BJ (cell line): ENCODE results near the gene PRKACG. TPM values are rescaled to one million over a fixed set of nuclear protein-coding genes. Genes with fewer than 3 reads are reported as not detected.
"Not testable (repeated sequence)": the region's sequence is repeated elsewhere in the genome, so short reads cannot be mapped to it uniquely, and the experiment has no call there.

ENCODE experiments used
- CTCF ChIA-PET: fragments of 350-600 bp; formaldehyde crosslinking; extraction: SDS; loops from one replicate; lab custom pipeline; 2021; ENCODE audit warnings: antibody characterized with exemption, inconsistent platforms; lab: Yijun Ruan, JAX
- POLR2A ChIA-PET: fragments of 300-600 bp; sonication (Branson Sonifier 250); formaldehyde crosslinking; extraction: SDS; loops from one replicate; lab custom pipeline; 2021; ENCODE audit warnings: antibody characterized with exemption; lab: Charles Lee
- DNase-seq: peaks from one replicate; pipeline ENCODE4 v3.0.0-alpha.2; 2011; ENCODE audit warnings: low read depth
- H3K27me3 ChIP-seq: 2 replicates; pipeline ENCODE4 v1.6.0; 2011; ENCODE audit warnings: low read length; ENCODE audit not compliant: control insufficient read depth, insufficient read depth
- H3K36me3 ChIP-seq: 2 replicates; pipeline ENCODE4 v1.5.1; 2011; ENCODE audit warnings: low read length; ENCODE audit not compliant: control insufficient read depth, insufficient read depth
- H3K4me3 ChIP-seq: 2 replicates; pipeline ENCODE4 v1.5.1; 2011; ENCODE audit warnings: low read depth, mild to moderate bottlenecking, control low read depth, low read length
- CTCF ChIP-seq: IDR thresholded peaks from 2 replicates; pipeline ENCODE4 v1.5.1; 2011; ENCODE audit warnings: low read depth, mild to moderate bottlenecking, control low read depth, inconsistent platforms, low read length, moderate library complexity; ENCODE audit not compliant: insufficient read depth
- polyA plus RNA-seq: library from polyadenylated mRNA; depleted of rRNA; stranded (reverse); fragments of >200 nt; gene quantifications from 2 replicates; pipeline ENCODE4 v1.2.3, GENCODE V29; 2011

The PRKACG gene
- polyA plus RNA-seq, 1 experiment: not detected

GRCh38 chr9:69054989-69055388, 41.1 kb upstream of the PRKACG start:
- Histone ChIP-seq H3K36me3 (no peaks in the 10 kb centered on the region), H3K4me3 (no peak overlapping the region), H3K27me3 (no peaks in the 10 kb centered on the region)
- CTCF ChIA-PET: interaction anchor here (0.6 to 15.7 kb wide), 20 partner anchors 9 to 159 kb away, joined by 3 to 297 read pairs (median 7); partner anchors contain the start of gene FXN
- POLR2A ChIA-PET: no interaction called here
- TF ChIP-seq CTCF: no peak
- DNase-seq: no peak

GRCh38 chr9:69050936-69051335, 37.0 kb upstream of the PRKACG start:
- CTCF ChIA-PET: interaction anchor here (15.7 kb wide), 1 partner anchor 146 kb away, joined by 297 read pairs; no protein-coding TSS in a partner anchor
- DNase-seq: not testable (repeated sequence)

GRCh38 chr9:69049094-69049493, 35.2 kb upstream of the PRKACG start:
- DNase-seq: no peak
- Histone ChIP-seq H3K27me3 (no peaks in the 10 kb centered on the region), H3K4me3 (no peak overlapping the region), H3K36me3 (peaks cover 1% of the 10 kb centered on the region; the same call in 1 of the 2 replicates)
- no peak for TF ChIP-seq CTCF
- CTCF ChIA-PET: interaction anchor here (0.9 to 15.7 kb wide), 5 partner anchors 13 to 148 kb away, joined by 3 to 297 read pairs (median 4); partner anchors contain the start of gene FXN
- POLR2A ChIA-PET: no interaction called here

More at GRCh38 chr9:69050936-69051335, 37.0 kb upstream of the PRKACG start:
- POLR2A ChIA-PET, H3K27me3 ChIP-seq, H3K4me3 ChIP-seq, H3K36me3 ChIP-seq: not testable (repeated sequence)

- POLR2A ChIA-PET: no interaction called here
- no peak for DNase-seq
- Histone ChIP-seq H3K4me3 (no peak overlapping the region), H3K27me3 (no peaks in the 10 kb centered on the region), H3K36me3 (peaks cover 1% of the 10 kb centered on the region; the same call in 1 of the 2 replicates)
- CTCF ChIA-PET: interaction anchor here (0.7 to 15.7 kb wide), 3 partner anchors 12 to 149 kb away, joined by 5 to 297 read pairs (median 16); partner anchors contain the start of gene FXN
- no peak for TF ChIP-seq CTCF
Observed at GRCh38 chr9:69047371-69047770, 33.5 kb upstream of the PRKACG start.

GRCh38 chr9:69046723-69047122, 32.8 kb upstream of the PRKACG start:
- DNase-seq: no peak
- TF ChIP-seq CTCF: no peak
- Histone ChIP-seq H3K36me3 (peaks cover 1% of the 10 kb centered on the region; the same call in 1 of the 2 replicates), H3K27me3 (no peaks in the 10 kb centered on the region), H3K4me3 (no peak overlapping the region)
- CTCF ChIA-PET: interaction anchor here (4.3 to 15.7 kb wide), 2 partner anchors 11 to 150 kb away, joined by 16 to 297 read pairs; partner anchors contain the start of gene FXN
- POLR2A ChIA-PET: no interaction called here
